H1 (cell line): Measurements from ENCODE around the gene FAM227B. TPM values are rescaled to one million over a fixed set of nuclear protein-coding genes. Genes with fewer than 3 reads are reported as not detected.

Experiments used
- CTBP2 ChIP-seq: IDR thresholded peaks from 2 replicates; pipeline ENCODE4 v1.7.0; 2011; ENCODE audit warnings: borderline replicate concordance, mild to moderate bottlenecking, moderate library complexity, mixed read lengths, low read length; ENCODE audit not compliant: insufficient read depth, insufficient read length
- GTF2F1 ChIP-seq: IDR thresholded peaks from 2 replicates; pipeline ENCODE4 v1.6.1; 2012; ENCODE audit warnings: low read depth, low read length, improper control_type of control experiment, borderline replicate concordance
- POLR2A ChIP-seq, 2 experiments: IDR thresholded peaks; 1 replicate in 1 of 2; 2 replicates in 1 of 2; pipeline ENCODE4 v1.6.1; 2011; ENCODE audit warnings: low read depth in 2 of 2, low read length in 2 of 2, mild to moderate bottlenecking in 2 of 2; ENCODE audit errors: control extremely low read depth in 1 of 2
- SAP30 ChIP-seq: fragments of 300-600 bp; sonication (generic); IDR thresholded peaks from 2 replicates; pipeline ENCODE4 v1.7.1; 2012; ENCODE audit warnings: low read length, moderate library complexity, mild to moderate bottlenecking, inconsistent platforms; ENCODE audit not compliant: insufficient read depth, insufficient replicate concordance
- SIN3A ChIP-seq, 2 experiments: IDR thresholded peaks in 1 of 2; conservative IDR thresholded peaks in 1 of 2; 2 replicates each; pipeline ENCODE4 v1.6.1; 2011 to 2012; ENCODE audit warnings: low read length in 2 of 2, improper control_type of control experiment in 1 of 2, low read depth in 1 of 2, mild to moderate bottlenecking in 1 of 2
- SP4 ChIP-seq: IDR thresholded peaks from 2 replicates; pipeline ENCODE4 v1.6.1; 2012; ENCODE audit warnings: low read length, inconsistent platforms
- polyA plus RNA-seq, 7 experiments: library from polyadenylated mRNA; depleted of rRNA in 3 of 7; stranded (reverse) in 5 of 7; unstranded in 2 of 7; fragments of >200 nt in 5 of 7; fragments of 200-250 nt in 2 of 7; gene quantifications; 1 replicate in 5 of 7; 2 replicates in 1 of 7; 4 replicates in 1 of 7; pipeline versions ENCODE4 v1.2.1 to v1.2.3, GENCODE V29; 2011 to 2013; ENCODE audit warnings: missing spikeins in 2 of 7, mixed read lengths in 2 of 7
- total RNA-seq: library from RNA; stranded (reverse); fragmentation: NEBNext Ultra II Directional; extraction: Animal tissue kit (Norgen Biotek cat#: 25700); gene quantifications from 2 replicates; pipeline ENCODE4 v1.2.1, GENCODE V29; 2021
- TF ChIP-seq, protein P1 (sequence below): IDR thresholded peaks from 2 replicates; pipeline ENCODE4 v1.6.1; 2011; ENCODE audit warnings: low read depth, mild to moderate bottlenecking, low read length; ENCODE audit not compliant: insufficient read depth

The FAM227B gene
- total and polyA plus RNA-seq, 2 of the 8 experiments (the other 6 are each of a cell fraction or from before 2014, with no cell fraction given), result 4.0 to 6.5 TPM

GRCh38 chr15:49435174-49435573, 185.4 kb downstream of the FAM227B start (continued):
- TF ChIP-seq, protein P1, sequence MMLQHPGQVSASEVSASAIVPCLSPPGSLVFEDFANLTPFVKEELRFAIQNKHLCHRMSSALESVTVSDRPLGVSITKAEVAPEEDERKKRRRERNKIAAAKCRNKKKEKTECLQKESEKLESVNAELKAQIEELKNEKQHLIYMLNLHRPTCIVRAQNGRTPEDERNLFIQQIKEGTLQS, result no peak
- TF ChIP-seq SP4 (no peak), CTBP2 (no peak), GTF2F1 (no peak), SIN3A (conservative IDR thresholded peaks at IDR 0.05 in 1 of 2, IDR thresholded peaks at IDR 0.05 in 1 of 2; ENCODE audit: low read depth in 1 of 2, low read length in 2 of 2) (no peak), SAP30 (no peak), POLR2A (IDR thresholded peaks at IDR 0.05; ENCODE audit: control extremely low read depth in 1 of 2, low read depth in 2 of 2, low read length in 2 of 2) (no peak)
